GM12878 (cell line): ENCODE data around the gene PDZK1IP1. TPM values are rescaled to one million over a fixed set of nuclear protein-coding genes. Genes with fewer than 3 reads are reported as not detected.

ENCODE experiments used
- ATAC-seq: fragments of 200-7000 bp; cut with Tn5 transposase; 3 replicates; pipeline ENCODE4 v1.9.1; 2020; ENCODE audit warnings: mild to moderate bottlenecking, moderate library complexity
- BruUV-seq: library from RNA; stranded (reverse); fragments of 400-500 nt; replicated peaks from 2 replicates; lab custom pipeline; 2021; lab: Mats Ljungman, UMichigan
- CTCF ChIA-PET: fragments of 300-600 bp; sonication (Branson Sonifier 250); formaldehyde crosslinking; extraction: SDS; loops from one replicate; lab custom pipeline; 2021; ENCODE audit warnings: inconsistent platforms; lab: Yijun Ruan, JAX
- POLR2A ChIA-PET: fragments of 350-600 bp; formaldehyde crosslinking; extraction: SDS; loops from one replicate; lab custom pipeline; 2021; ENCODE audit warnings: inconsistent platforms; lab: Charles Lee
- RAD21 ChIA-PET: fragments of 300-600 bp; sonication (Branson Sonifier 250); formaldehyde crosslinking; loops from one replicate; lab custom pipeline; 2023; ENCODE audit warnings: antibody characterized with exemption; ENCODE audit not compliant: unreplicated experiment; lab: Charles Lee
- SMC1A ChIA-PET: fragments of 300-600 bp; sonication (Branson Sonifier 250); formaldehyde crosslinking; loops from one replicate; lab custom pipeline; 2023; ENCODE audit not compliant: unreplicated experiment, uncharacterized antibody; lab: Charles Lee
- DNase-seq: peaks from one replicate; pipeline ENCODE4 v3.0.0-alpha.2; 2011; ENCODE audit warnings: low read depth, low spot score
- FAIRE-seq: peaks from 3 replicates; lab custom pipeline; 2011; peaks lifted over from hg19 to GRCh38; lab: Jason Lieb, UNC
- H2AFZ ChIP-seq: 2 replicates; pipeline ENCODE4 v1.6.0; 2011; ENCODE audit warnings: low read depth, low read length, control low read depth; ENCODE audit not compliant: control insufficient read depth
- H3K27ac ChIP-seq: 2 replicates; pipeline ENCODE4 v1.5.1; 2011; ENCODE audit warnings: control low read depth; ENCODE audit not compliant: control insufficient read depth, insufficient read depth
- H3K27me3 ChIP-seq, 2 experiments: replicated peaks in 1 of 2; 2 replicates each; pipeline versions ENCODE4 v1.6.0 to v1.6.1; 2011; ENCODE audit warnings: low read length in 1 of 2; ENCODE audit not compliant: control insufficient read depth in 2 of 2, insufficient read depth in 2 of 2
- H3K36me3 ChIP-seq, 2 experiments: 2 replicates each; pipeline ENCODE4 v1.5.1; 2011; ENCODE audit warnings: low read length in 1 of 2; ENCODE audit not compliant: control insufficient read depth in 2 of 2, insufficient read depth in 2 of 2
- H3K4me1 ChIP-seq: 2 replicates; pipeline ENCODE4 v1.6.1; 2011; ENCODE audit warnings: mild to moderate bottlenecking, low read length, moderate library complexity, mixed read lengths; ENCODE audit not compliant: control insufficient read depth, insufficient read depth
- H3K4me2 ChIP-seq: 2 replicates; pipeline ENCODE4 v1.6.0; 2011; ENCODE audit warnings: control low read depth; ENCODE audit not compliant: control insufficient read depth, insufficient read depth
- H3K4me3 ChIP-seq: fragments of 200-600 bp; sonication (generic); 2 replicates; pipeline ENCODE4 v1.5.1; 2016
- H3K79me2 ChIP-seq: 2 replicates; pipeline ENCODE4 v1.6.0; 2011; ENCODE audit warnings: low read length; ENCODE audit not compliant: control insufficient read depth, insufficient read depth
- H3K9ac ChIP-seq: 2 replicates; pipeline ENCODE4 v1.8.0; 2011; ENCODE audit warnings: low read length, control low read depth, mixed read lengths; ENCODE audit not compliant: control insufficient read depth, insufficient read depth
- H3K9me3 ChIP-seq: replicated peaks from 3 replicates; pipeline ENCODE4 v1.5.1; 2011; ENCODE audit warnings: mild to moderate bottlenecking, low read length; ENCODE audit not compliant: control insufficient read depth, insufficient read depth
- H4K20me1 ChIP-seq: 2 replicates; pipeline ENCODE4 v1.6.0; 2011; ENCODE audit not compliant: control insufficient read depth, insufficient read depth
- CEBPB ChIP-seq, 2 experiments: fragments of 150-350 bp in 1 of 2; IDR thresholded peaks; 2 replicates each; pipeline ENCODE4 v1.6.1; 2012 to 2014; ENCODE audit warnings: low read depth in 2 of 2, low read length in 2 of 2, borderline replicate concordance in 1 of 2, inconsistent platforms in 1 of 2
- CEBPZ ChIP-seq: fragments of 150-350 bp; IDR thresholded peaks from 2 replicates; pipeline ENCODE4 v1.6.1; 2016; ENCODE audit warnings: low read depth, low read length
- MAX ChIP-seq: IDR thresholded peaks from 2 replicates; pipeline ENCODE4 v1.6.1; 2012; ENCODE audit warnings: low read depth, low read length, improper control_type of control experiment
- RAD21 ChIP-seq: IDR thresholded peaks from 2 replicates; pipeline ENCODE4 v1.6.1; 2011; ENCODE audit warnings: mild to moderate bottlenecking, low read depth, low read length, moderate library complexity; ENCODE audit not compliant: insufficient read depth
- SMC3 ChIP-seq: IDR thresholded peaks from 2 replicates; pipeline ENCODE4 v1.6.1; 2011; ENCODE audit warnings: low read length, improper control_type of control experiment, borderline replicate concordance
- WGBS: methylation state at CpG from one replicate; pipeline ENCODE4 v1.1.6; 2016; ENCODE audit warnings: low lambda C conversion rate; ENCODE audit not compliant: insufficient replicate concordance, insufficient coverage; ENCODE audit errors: missing lambda C conversion rate; 5-methylcytosine and 5-hydroxymethylcytosine counted together
- in situ Hi-C: fragments of 300-500 bp; cut with MboI; formaldehyde crosslinking; loops from 9 replicates; pipeline ENCODE4 v1.14.3; 2018; ENCODE audit warnings: mixed read lengths
- intact Hi-C: fragments of 100-400 bp; cut with micrococcal nuclease; formaldehyde crosslinking; loops from one replicate; pipeline ENCODE4 v1.14.2; 2022; ENCODE audit not compliant: unreplicated experiment
- polyA plus RNA-seq, 11 experiments: library from polyadenylated mRNA; depleted of rRNA in 4 of 11; unstranded in 6 of 11; stranded (reverse) in 5 of 11; fragments of >200 nt; fragmentation: Nextera tagmentation in 4 of 11; fragmentation: Illumina TruSeq in 1 of 11; extraction: Ambion mirVana in 4 of 11; extraction: Trizol in 1 of 11; gene quantifications; 1 replicate in 1 of 11; 2 replicates in 10 of 11; pipeline versions ENCODE4 v1.2.1 to v1.2.3, GENCODE V29; 2011 to 2016; ENCODE audit warnings: inconsistent platforms in 2 of 11, missing spikeins in 2 of 11, low read depth in 1 of 11
- total RNA-seq, 4 experiments: library from RNA; depleted of rRNA in 3 of 4; stranded (reverse); fragments of >200 nt in 3 of 4; fragmentation: Illumina TruSeq in 1 of 4; extraction: Trizol in 1 of 4; gene quantifications; 2 replicates each; pipeline versions ENCODE4 v1.2.1 to v1.2.3, GENCODE V29; 2013 to 2021
- TF ChIP-seq, protein P1 (sequence below): fragments of 450-650 bp; IDR thresholded peaks from 2 replicates; pipeline ENCODE4 v1.6.1; 2016; ENCODE audit warnings: mild to moderate bottlenecking

The PDZK1IP1 gene
- total and polyA plus RNA-seq, 10 of the 15 experiments (the other 5 are each of a cell fraction or from before 2014, with no cell fraction given): not detected

DNA sequence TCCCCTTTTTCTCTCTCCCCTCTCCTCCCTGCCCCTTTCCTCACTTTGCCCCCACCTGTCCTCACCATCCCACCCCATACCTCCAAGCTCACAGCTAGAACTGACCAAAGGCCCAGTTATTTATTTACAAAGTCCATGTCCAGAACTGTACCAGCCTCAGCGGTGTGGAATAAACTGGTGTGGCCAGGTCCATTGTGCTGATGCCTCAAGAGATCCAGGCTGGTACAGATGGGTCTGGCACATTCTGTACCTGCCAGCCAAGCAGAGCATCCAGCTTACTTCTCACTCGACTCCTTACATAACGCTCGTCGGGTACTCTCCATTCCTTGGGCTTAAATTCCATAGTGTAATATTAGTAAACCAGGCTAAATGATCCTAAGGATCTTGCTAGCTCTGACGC lies 11.8 kb downstream of the PDZK1IP1 start:
- H3K79me2 ChIP-seq: no peaks in the 10 kb centered on the region
- POLR2A ChIA-PET: no interaction called here
- no peaks in the 10 kb centered on the region for H3K27me3 ChIP-seq
- in situ Hi-C loops: no loop called here
- H4K20me1 ChIP-seq: no peaks in the 10 kb centered on the region
- intact Hi-C loops: loop anchor here (10.0 kb wide), 2 partner anchors 257 to 313 kb away; partner anchors contain the start of gene FOXD2
- H2AFZ ChIP-seq: no peak overlapping the region
- CTCF ChIA-PET: interaction anchor here (0.8 to 6.1 kb wide), 17 partner anchors 10 to 548 kb away, joined by 3 to 71 read pairs (median 7); partner anchors contain the start of genes FOXD2, PDZK1IP1 and STIL
- H3K36me3 ChIP-seq: no peaks in the 10 kb centered on the region
- DNase-seq: no peak
- ATAC-seq: no peak
- no peak overlapping the region for H3K4me2 ChIP-seq
- H3K27ac ChIP-seq: no peak overlapping the region
- no peak overlapping the region for H3K4me3 ChIP-seq
- RAD21 ChIA-PET: interaction anchor here (1.7 to 2.3 kb wide), 4 partner anchors 15 to 255 kb away, joined by 7 to 19 read pairs (median 8); no protein-coding TSS in a partner anchor
- WGBS: 55% methylated on average over 6 of the region's 6 CpGs
- H3K9ac ChIP-seq: no peak overlapping the region
- BruUV-seq: no TSS peak
- H3K9me3 ChIP-seq: no peaks in the 10 kb centered on the region
- H3K4me1 ChIP-seq: peaks cover 3% of the 10 kb centered on the region; the same call in 1 of the 2 replicates
- SMC1A ChIA-PET: interaction anchor here (0.8 to 2.7 kb wide), 3 partner anchors 15 to 259 kb away, joined by 3 to 20 read pairs (median 10); no protein-coding TSS in a partner anchor
- FAIRE-seq: no peak
- TF ChIP-seq CEBPB (IDR thresholded peaks at IDR 0.05; ENCODE audit: borderline replicate concordance in 1 of 2, low read depth in 2 of 2, low read length in 2 of 2) (no peak), RAD21 (no peak)

DNA sequence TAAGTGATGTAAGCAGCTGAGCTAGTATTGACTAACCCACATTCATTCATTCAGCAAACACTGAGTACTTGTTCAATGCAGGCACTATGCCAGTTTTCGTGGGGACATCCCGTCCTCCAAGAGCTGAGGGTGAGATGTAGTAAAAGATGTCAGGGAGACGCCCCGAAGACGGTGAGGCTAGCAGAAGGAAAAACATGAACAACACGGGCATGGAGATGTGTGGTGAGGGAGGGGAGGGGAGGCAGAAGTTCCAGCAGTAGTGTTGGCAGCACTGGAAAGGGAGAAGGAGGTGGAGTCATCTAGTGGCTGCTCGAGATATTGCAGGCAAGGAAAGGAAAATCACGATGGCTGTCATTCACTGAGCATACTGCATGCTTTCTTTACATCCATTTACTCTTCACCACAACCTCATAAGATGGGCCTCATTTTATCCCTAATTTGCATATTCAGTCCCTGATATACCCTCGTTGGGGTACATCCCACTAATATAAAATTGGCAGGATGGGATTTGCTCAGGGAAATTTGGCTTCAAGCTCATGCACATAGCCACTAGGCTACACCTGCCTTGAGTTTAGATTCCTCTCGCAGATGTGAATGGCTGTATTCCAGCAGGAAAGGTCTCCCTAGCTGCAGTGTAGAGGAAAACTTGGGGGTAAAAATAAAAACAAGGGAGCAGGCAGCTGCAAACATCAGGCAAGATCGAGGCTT lies 14.5 kb downstream of the PDZK1IP1 start:
- Histone ChIP-seq H3K9me3 (no peaks in the 10 kb centered on the region), H3K9ac (no peak overlapping the region), H3K4me2 (no peak overlapping the region), H2AFZ (no peak overlapping the region), H3K79me2 (no peaks in the 10 kb centered on the region), H3K4me1 (peaks cover 3% of the 10 kb centered on the region; the same call in 1 of the 2 replicates), H3K36me3 (no peaks in the 10 kb centered on the region), H4K20me1 (no peaks in the 10 kb centered on the region), H3K27ac (no peak overlapping the region), H3K4me3 (no peak overlapping the region), H3K27me3 (no peaks in the 10 kb centered on the region)
- FAIRE-seq: peak; percentile 70
- no TSS peak for BruUV-seq
- intact Hi-C loops: loop anchor here (10.0 kb wide), 2 partner anchors 259 to 311 kb away; partner anchors contain the start of gene FOXD2
- 12% methylated on average over 11 of the region's 11 CpGs for WGBS
- peak; percentile 67 for ATAC-seq
- ChIA-PET POLR2A (no interaction called here), SMC1A (interaction anchor here (1.1 kb wide), 1 partner anchor 87 kb away, joined by 4 read pairs; no protein-coding TSS in a partner anchor), CTCF (interaction anchor here (0.6 to 2.7 kb wide), 10 partner anchors 17 to 729 kb away, joined by 3 to 11 read pairs (median 3); no protein-coding TSS in a partner anchor), RAD21 (no interaction called here)
- in situ Hi-C loops: no loop called here
- DNase-seq: no peak
- TF ChIP-seq SMC3 (peak; percentile 62; the same call in 1 of the 2 replicates), MAX (no peak), RAD21 (peak; percentile 47), CEBPZ (no peak)
- TF ChIP-seq, protein P1, sequence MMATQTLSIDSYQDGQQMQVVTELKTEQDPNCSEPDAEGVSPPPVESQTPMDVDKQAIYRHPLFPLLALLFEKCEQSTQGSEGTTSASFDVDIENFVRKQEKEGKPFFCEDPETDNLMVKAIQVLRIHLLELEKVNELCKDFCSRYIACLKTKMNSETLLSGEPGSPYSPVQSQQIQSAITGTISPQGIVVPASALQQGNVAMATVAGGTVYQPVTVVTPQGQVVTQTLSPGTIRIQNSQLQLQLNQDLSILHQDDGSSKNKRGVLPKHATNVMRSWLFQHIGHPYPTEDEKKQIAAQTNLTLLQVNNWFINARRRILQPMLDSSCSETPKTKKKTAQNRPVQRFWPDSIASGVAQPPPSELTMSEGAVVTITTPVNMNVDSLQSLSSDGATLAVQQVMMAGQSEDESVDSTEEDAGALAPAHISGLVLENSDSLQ: peak; percentile 81
